Head of caudate nucleus (tissue), 42 donors: ENCODE measurements around the gene PCBP2.
A peak's percentile ranks its signal among the peaks of the same experiment; 100 is the strongest.
"Not testable (repeated sequence)": the region's sequence is repeated elsewhere in the genome, so short reads cannot be mapped to it uniquely, and the experiment has no call there.

Source experiments
- DNase-seq, 42 donors: peaks; one replicate each; pipeline versions ENCODE4 v3.0.0 to v3.0.0-alpha.2; 2020 to 2021; ENCODE audit warnings: mixed read lengths in 7 of 42
- intact Hi-C: fragments of 100-400 bp; cut with DNase I; formaldehyde crosslinking; loops from one replicate; pipeline ENCODE4 v1.15.0; 2022

The PCBP2 gene

DNA sequence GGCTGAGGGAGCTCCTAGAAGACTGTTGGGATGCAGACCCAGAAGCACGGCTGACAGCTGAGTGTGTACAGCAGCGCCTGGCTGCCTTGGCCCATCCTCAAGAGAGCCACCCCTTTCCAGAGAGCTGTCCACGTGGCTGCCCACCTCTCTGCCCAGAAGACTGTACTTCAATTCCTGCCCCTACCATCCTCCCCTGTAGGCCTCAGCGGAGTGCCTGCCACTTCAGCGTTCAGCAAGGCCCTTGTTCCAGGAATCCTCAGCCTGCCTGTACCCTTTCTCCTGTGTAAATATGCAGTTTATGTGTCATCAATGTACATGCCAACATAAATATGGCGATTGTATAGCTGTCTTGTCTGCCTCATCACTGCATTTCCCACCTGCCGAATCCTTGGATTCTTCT, 20.7 kb upstream of the PCBP2 start:
- no peak for DNase-seq
- intact Hi-C loops: no loop called here

DNA sequence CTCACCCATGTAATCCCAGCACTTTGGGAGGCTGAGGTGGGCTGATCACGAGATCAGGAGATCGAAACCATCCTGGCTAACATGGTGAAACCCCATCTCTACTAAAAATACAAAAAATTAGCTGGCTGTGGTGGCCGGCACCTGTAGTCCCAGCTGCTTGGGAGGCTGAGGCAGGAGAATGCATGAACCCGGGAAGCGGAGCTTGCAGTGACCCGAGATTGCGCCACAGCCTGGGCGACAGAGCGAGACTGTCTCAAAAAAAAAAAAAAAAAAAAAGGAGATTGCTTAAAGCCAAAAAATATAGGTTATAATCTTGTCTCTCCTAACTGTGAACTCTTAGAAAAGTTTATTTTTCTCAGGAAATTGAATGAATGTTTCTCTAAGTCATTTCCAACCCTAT, 16.6 kb upstream of the PCBP2 start:
- DNase-seq, intact Hi-C loops: not testable (repeated sequence)

DNA sequence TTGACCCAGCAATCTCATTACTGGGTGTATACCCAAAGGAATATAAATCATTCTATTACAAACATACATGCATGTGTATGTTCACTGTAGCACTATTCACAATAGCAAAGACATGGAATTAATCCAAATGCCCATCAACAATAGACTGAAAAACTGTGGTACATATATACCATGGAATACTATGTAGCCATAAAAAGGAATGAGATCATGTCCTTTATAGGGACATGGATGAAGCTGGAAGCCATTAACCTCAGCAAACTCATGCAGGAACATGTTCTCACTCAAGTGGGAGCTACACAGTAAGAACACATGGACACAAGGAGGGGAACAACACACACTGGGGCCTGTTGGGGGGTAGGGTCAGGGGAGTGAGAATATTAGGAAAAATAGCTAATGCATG, 12.3 kb upstream of the PCBP2 start:
- intact Hi-C loops: not testable (repeated sequence)

DNA sequence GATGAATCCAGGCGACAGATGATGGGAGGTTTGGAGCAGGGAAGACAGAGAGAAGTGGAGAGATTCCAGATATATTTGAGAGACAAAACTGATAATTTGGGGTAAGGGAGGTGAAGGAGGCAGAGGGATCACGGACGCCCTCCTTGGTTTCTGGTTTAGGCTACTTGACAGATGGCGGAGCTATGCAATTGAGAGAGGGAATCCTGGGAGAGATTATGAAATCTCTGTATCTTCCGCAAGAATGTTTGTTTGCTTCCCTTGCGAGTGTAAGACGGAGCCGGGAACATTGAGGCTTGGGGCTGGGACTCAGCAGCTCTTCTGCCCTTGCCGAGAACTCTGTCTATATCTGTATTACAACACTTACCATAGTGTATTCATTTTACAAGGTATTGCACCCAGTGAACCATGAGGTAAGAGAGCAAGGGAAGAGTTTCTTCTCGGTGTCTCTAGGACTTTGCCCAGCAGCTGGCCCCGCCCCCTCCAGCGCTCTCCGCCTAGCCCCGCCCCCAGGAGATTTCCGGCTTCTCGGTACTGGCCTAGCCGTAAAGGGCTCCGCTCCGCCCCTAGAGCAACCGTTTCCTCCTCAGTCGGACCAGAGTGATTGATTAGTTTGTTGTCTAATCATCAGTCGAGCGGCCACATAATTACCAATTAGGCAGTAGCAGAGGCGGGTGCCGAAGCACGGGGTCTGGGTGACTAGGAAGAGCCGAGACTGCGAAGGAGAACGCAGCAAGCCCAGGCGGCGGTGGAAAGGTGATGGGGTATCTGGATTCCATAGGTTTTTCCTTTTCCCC, 10.7 kb upstream of the PCBP2 start, which contains the start of gene PRR13:
Gene PRR13 (plus strand): TSS at position 695 of the 794 bp plus-strand sequence. CDS start 981 bp downstream, outside the sequence.
- DNase-seq: peak; percentile 92 to 100 (median 98)
- intact Hi-C loops: loop anchor here (1.0 kb wide), 1 partner anchor 11 kb away; the partner anchor contains the start of gene PCBP2

More for the DNA sequence above, 12.3 kb upstream of the PCBP2 start:
- not testable (repeated sequence) for DNase-seq

DNA sequence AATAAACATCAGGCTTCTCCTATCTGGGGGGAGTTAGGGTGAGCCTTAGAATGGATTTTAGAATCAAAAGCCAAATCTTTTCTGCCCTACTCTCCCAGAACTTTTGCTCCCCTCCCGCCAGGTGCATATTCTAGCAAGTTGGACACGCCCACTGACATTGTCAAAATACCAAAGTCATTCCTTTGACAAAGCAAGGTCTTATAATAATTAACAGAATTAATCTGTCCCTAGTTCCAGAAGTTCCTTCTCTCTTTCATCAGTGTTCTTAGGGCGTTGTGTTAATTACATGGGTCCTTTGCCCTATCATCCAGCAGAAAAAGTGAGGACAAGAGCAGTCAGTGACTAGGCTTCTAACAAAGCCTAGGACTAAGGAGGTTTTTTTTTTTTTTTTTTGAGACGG, 7.9 kb upstream of the PCBP2 start:
- intact Hi-C loops: no loop called here
- DNase-seq: no peak

DNA sequence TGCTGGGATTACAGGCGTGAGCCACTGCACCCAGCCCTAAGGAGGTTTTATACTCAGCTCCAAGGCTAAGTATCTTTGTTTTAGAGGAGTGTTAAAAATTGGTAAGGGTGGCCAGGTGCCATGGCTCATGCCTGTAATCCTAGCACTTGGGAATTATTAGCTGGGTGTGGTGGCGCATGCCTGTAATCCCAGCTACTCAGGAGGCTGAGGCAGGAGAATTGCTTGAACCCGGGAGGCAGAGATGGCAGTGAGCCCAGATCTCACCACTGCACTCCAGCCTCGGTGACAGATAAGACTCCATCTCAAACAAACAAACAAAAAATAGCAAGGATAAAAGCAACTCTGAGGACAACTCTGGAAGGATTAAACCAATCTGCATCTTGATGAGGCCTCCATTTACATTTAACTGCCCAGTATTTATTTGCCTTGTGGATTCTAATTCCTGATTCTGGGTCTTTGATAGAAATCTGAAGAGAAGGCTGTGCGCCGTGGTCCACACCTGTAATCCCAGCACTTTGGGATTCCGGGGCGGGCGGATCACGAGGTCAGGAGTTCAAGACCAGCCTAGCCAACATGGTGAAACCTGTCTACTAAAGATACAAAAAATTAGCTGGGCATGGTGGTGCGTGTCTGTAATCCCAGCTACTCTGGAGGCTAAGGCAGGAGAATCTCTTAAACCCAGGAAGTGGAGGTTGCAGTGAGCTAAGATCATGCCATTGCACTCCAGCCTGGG, 7.1 kb upstream of the PCBP2 start:
- intact Hi-C loops: not testable (repeated sequence)

DNA sequence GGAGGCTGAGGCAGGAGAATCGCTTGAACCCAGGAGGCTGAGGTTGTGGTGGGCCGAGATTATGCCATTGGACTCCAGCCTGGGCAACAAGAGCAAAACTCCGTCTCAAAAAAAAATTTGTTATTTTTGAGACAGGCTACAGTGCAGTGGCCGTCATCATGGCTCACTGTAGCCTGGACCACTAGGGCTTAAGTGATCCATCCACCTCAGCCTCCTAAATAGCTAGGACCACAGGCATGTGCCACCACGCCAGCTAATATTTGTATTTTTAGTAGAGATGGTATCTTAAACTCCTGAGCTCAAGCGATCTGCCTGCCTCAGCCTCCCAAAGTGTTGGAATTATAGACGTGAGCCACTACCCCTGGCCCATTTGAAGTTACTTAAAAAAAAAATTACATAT, 966 bp upstream of the PCBP2 start:
- intact Hi-C loops: loop anchor here (5.0 kb wide), 1 partner anchor 41 kb away; no protein-coding TSS in a partner anchor
- DNase-seq: peak in 1 of 42 donors; percentile 24

More for the DNA sequence above, 7.1 kb upstream of the PCBP2 start:
- DNase-seq: not testable (repeated sequence)

DNA sequence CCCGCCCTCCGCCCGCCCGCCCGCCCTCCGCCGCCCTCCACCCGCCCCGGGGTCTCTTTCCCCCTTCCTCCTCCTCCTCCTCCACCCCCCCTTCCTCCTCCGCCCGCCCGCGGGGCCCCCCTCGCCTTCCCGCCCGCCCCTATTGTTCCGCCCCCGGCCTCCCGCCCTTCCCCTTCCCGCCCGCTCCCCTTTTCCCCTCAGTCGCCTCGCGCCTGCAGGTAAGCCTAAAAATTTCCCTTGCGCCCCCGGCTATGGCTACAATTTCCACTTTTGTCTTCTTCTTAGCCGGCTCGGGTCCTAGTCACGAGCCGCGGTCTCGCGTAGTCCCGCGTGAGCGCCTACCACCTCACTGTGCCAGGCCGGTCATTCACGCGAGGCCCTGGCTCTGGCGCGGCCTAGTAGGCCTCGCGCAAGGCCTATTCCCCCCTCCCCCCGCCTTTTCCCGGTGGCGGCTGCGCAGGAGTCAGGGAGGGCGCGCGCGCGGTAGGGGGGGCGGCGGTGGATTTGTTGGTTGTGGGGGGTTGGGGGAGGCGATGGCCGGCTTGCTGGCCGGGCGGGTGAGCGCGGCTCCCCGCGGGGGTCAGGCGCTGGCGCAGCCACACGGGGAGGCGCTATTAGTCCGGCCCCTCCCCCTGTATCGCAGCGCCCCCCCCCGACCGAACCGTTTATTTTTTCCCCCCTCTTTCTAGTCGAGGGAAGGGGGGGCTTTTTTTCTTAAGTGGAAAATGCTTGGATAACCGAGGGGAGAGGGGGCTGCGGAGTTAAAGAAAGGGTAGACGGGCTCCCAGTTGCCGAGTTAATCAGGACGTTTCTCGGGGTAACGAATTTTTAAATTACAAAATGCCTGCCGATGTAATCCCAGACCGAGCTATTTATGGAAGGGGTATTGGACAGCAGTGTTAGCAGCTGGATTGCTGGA, 516 bp downstream of the PCBP2 start:
- intact Hi-C loops: loop anchor here (1.0 to 5.0 kb wide), 2 partner anchors 11 to 40 kb away; partner anchors contain the start of gene PRR13
- peak; percentile 72 to 95 (median 88) for DNase-seq

DNA sequence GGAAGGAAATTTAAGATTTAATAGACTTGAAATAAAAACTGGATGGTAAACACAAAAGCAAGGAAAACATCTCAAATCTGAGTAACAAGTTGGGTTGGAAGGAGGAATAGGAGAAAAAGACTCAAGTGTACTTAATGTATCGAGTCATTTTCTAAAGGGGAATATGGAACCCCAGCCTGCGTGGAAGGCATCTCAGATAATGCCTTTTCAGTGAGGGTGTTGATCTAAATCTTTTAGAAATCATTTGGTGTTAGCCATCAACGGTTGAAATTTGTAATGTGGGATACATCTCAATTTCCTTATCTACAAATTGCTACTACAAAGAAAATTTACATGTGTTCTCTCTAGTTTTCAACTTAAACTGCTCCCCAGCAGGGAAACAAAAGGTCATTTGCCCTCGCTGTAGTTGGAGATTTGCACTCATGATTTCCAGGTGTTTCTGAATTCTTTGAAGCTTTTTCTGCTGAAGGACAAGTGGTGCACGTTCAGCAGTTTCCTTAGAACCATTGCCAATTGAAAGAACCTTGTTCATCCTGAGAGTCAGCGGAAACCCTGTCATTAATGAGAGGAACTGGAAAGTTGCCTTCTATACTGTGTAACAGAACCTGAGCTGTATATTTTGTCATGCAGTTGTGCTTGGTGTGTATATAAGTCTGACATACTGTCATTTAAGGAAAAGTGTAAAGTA, 2.2 kb downstream of the PCBP2 start:
- DNase-seq: no peak

DNA sequence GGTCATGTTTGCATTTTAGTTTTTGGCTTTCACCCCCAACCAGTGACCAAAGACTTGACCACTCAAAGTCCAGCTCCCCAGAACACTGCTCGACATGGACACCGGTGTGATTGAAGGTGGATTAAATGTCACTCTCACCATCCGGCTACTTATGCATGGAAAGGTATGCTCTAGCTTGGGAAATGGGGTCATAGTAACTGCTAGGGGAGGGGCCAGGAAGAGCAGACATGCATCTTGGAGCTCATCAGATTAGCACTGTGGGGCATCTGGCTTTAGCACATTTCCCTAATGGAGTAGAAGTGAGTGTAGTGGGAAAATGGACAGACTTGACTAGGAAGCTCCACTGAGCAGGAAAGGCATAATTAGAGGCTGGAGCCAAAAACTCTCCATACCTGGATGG, 2.8 kb downstream of the PCBP2 start:
- no peak for DNase-seq
- intact Hi-C loops: loop anchor here (5.0 kb wide), 1 partner anchor 38 kb away; no protein-coding TSS in a partner anchor

More for the DNA sequence above, 2.2 kb downstream of the PCBP2 start:
- intact Hi-C loops: loop anchor here (5.0 kb wide), 1 partner anchor 38 kb away; no protein-coding TSS in a partner anchor

DNA sequence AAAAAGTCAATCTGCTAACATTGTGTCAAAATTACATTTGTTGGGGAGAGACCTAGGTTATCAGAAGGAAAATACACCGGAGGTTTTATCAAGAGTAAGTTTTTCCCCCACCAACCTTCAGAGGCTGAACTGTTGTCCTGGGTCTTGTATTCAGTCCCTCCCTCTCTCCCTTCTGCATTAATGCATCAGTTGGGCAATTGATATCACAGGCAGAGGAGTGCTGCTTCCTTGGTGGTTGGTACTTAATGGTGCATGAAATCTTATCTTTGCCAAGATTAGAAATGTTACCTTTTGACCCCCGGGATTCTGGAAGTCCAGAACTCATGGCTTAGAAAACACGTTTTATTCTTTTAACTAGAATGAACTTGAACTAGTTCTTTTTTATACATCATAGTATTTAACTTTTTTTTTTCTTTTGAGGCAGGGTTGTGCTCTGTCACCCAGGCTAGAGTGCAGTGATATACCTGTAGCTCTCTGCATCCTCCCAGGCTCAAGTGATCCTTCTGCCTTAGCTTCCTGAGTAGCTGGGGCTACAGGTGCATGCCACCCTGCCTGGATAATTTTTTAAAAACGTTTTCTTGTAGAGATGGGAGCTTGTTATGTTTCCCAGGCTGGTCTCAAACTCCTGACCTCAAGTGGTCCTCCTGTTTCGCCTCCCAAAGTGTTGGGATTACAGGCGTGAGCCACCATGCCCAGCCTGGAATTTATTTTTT, 4.9 kb downstream of the PCBP2 start:
- no peak for DNase-seq
- intact Hi-C loops: no loop called here

DNA sequence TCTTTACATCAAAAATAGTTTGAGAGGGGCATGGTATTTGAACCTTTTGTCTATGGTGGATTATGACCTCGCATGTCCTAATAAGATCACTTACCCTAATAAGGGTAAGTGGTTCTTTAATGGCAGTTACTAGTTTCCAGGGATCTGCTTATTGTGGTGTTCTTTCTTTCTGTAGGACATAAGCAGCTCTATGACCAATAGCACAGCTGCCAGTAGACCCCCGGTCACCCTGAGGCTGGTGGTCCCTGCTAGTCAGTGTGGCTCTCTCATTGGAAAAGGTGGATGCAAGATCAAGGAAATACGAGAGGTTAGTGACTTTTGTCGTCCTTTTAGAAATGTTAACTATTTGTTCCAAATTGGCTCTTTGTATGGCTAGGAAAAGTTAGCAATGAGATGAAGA, 7.2 kb downstream of the PCBP2 start:
- intact Hi-C loops: no loop called here

DNA sequence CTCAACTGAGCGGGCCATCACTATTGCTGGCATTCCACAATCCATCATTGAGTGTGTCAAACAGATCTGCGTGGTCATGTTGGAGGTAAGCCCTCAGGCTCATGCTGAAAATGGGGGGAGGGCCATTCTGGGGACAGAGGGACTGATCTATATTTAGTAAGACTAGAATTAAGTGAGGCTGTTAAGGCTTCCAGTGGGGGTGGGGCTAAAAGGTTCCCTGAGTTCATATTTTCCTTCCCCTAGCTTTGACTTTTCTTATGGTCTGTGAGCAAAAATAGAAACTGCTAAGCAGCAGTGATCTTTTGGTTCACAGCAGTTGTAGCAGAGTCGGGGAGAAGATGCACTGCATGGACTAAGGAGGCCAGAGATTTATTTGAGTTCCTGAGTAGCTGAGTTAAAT, 9.2 kb downstream of the PCBP2 start:
- intact Hi-C loops: no loop called here
- DNase-seq: no peak

More for the DNA sequence above, 7.2 kb downstream of the PCBP2 start:
- DNase-seq: no peak

DNA sequence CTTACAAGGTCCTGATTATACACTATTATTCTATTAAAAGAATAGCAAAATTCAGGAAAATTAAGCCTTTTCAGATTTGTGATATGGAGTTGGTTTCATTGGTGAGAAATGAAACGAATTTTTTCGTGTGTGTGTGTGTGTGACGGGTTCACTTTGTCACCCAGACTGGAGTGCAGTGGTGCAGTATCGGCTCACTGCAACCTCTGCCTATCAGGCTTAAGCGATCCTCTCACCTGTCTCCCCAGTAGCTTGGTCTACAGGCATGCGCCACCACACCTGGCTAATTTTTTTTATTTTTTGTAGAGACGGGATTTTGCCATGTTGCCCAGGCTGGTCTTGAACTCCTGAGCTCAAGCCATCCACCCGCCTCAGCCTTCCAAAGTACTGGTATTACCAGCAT, 9.7 kb downstream of the PCBP2 start:
- DNase-seq: no peak
- intact Hi-C loops: no loop called here

DNA sequence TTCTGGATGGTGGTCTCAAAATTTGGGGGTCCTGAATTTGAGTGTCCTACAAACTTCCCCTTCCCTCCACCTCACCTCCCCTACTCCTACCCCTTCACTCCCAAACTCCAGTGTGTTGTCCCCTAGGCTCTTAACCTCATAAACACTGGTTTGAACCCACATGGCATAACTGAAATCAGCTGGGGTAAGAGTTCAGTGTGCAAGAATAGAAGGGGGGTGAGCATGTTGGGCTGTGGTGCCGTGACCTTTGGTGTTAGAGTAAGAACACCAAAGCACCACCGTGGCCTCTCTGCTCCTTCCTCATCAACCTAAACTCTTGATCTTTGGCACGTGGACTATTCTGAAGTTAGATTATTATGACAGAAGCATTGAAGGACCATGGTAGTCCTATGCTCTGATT, 11.0 kb downstream of the PCBP2 start:
- DNase-seq: no peak
- intact Hi-C loops: no loop called here

DNA sequence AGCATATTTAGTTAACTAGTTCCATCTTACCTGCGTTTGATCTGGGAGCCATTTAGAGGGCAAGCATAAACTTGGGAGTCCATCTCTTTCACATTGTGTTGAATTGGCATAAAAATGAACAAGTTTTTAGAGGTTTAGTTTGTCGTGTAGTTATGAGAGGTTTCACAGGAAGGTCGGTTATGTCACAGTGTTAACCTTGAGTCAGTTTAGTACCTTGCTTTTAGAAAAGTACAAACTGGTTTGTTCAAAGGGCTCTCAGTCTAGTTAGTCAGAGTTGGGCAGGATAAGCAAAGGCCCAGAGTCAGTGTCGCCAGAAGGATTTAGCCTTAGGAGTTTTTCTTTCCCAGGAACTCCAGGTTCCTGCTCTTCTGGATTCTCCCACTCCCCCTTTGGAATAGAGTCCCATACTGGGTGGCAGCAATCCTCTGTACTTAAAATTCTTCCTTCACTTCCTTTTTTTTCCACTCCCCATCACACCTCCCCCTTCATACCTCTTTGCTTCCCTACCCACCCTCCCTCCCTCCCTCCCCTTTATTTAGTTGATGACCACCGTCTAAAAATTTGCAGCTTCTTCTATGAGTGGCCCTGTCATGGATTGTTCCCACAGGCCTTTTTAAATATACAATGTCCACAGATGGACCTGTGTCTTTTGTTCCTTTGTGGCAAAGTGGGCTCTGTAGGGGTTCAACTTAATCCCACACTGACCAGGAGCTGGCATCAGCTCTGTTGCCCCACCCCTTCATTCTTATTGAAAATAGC, 12.1 kb downstream of the PCBP2 start:
- intact Hi-C loops: no loop called here
- DNase-seq: no peak
